ENCODE data around the gene FKBP10.

GRCh38 chr17:41796121-41796895, 16.5 kb upstream of the FKBP10 start:
- no peak for TF ChIP-seq SP1 (IDR thresholded peaks at IDR 0.05)
- no peak for TF ChIP-seq ZNF384 (IDR thresholded peaks at IDR 0.05)
- TF ChIP-seq FOXM1 (IDR thresholded peaks at IDR 0.05; ENCODE audit: borderline replicate concordance): no peak
- TF ChIP-seq ELF4 (IDR thresholded peaks at IDR 0.05): no peak
- TF ChIP-seq TARDBP (IDR thresholded peaks at IDR 0.05): no peak
- no peak for TF ChIP-seq ARNT (IDR thresholded peaks at IDR 0.05)
- TF ChIP-seq FOXA1 (IDR thresholded peaks at IDR 0.05): no peak
- no peak for TF ChIP-seq CTBP1 (IDR thresholded peaks at IDR 0.05; ENCODE audit: borderline replicate concordance)
- TF ChIP-seq LEF1 (IDR thresholded peaks at IDR 0.05; ENCODE audit: borderline replicate concordance): no peak

Measured in HEK293T (cell line).